GM10266 (cell line): Measurements from ENCODE around the gene ATP13A3.

Source experiments
- DNase-seq: peaks from one replicate; pipeline ENCODE4 v3.0.0; 2012; ENCODE audit errors: extremely low spot score
- TF ChIP-seq, protein P1 (sequence below): IDR thresholded peaks from 2 replicates; pipeline ENCODE4 v1.5.1; 2012; ENCODE audit warnings: mild to moderate bottlenecking, low read depth; ENCODE audit not compliant: control insufficient read depth, insufficient read depth; ENCODE audit errors: missing control alignments

Gene ATP13A3

DNA sequence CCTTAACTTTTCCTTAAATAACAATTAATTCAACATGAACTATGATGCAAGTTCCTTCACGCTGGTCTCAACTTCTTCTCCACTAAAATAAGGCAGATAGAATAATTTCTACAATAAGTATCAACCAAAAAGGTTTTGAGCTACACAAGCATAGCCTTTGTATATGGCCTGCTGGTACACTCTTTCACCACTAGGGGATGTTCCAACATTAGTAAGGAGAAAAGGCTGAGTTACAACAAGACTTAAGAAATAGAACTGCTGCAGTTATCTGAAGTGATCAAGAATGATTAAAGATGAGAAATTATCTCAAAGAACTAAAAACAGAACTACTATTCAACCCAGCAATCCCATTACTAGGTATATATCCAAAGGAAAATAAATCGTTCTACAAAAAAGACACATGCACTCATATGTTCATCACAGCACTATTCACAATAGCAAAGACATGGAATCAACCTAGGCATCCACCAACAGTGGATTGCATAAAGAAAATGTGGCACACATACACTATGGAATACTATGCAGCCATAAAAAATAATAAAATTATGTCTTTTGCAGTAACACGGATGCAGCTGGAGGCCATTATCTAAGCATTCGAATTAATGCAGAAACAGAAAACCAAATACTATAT lies 14.4 kb downstream of the ATP13A3 start:
- DNase-seq = peak; percentile 55
- TF ChIP-seq, protein P1, sequence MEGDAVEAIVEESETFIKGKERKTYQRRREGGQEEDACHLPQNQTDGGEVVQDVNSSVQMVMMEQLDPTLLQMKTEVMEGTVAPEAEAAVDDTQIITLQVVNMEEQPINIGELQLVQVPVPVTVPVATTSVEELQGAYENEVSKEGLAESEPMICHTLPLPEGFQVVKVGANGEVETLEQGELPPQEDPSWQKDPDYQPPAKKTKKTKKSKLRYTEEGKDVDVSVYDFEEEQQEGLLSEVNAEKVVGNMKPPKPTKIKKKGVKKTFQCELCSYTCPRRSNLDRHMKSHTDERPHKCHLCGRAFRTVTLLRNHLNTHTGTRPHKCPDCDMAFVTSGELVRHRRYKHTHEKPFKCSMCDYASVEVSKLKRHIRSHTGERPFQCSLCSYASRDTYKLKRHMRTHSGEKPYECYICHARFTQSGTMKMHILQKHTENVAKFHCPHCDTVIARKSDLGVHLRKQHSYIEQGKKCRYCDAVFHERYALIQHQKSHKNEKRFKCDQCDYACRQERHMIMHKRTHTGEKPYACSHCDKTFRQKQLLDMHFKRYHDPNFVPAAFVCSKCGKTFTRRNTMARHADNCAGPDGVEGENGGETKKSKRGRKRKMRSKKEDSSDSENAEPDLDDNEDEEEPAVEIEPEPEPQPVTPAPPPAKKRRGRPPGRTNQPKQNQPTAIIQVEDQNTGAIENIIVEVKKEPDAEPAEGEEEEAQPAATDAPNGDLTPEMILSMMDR = peak; percentile 100

DNA sequence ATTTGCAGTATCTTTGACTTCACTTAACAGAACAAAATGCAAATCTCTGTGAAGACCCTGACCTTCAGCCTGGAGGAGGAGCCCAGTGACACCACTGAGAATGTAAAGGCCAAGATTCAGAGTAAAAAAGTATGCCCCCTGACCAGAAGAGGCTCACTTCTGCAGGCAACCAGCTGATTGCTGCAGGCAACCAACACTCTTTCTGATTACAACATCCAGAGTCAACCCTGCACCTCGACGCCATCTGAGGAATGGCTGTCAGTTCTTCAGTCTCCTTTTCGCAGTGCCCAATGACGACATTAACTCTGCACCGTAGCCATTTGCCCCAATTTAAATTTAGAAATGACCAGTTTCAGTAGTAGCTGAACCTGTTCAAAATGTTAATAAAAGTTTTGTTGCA lies 14.9 kb downstream of the ATP13A3 start:
- no peak for DNase-seq
- TF ChIP-seq, protein P1 = no peak

GRCh38 chr3:194470615-194471014 lies 16.2 kb downstream of the ATP13A3 start:
- DNase-seq = no peak
- TF ChIP-seq, protein P1 = no peak

- TF ChIP-seq, protein P1 = no peak
- no peak for DNase-seq
These were observed 16.8 kb downstream of the ATP13A3 start for GRCh38 chr3:194469977-194470376.

DNA sequence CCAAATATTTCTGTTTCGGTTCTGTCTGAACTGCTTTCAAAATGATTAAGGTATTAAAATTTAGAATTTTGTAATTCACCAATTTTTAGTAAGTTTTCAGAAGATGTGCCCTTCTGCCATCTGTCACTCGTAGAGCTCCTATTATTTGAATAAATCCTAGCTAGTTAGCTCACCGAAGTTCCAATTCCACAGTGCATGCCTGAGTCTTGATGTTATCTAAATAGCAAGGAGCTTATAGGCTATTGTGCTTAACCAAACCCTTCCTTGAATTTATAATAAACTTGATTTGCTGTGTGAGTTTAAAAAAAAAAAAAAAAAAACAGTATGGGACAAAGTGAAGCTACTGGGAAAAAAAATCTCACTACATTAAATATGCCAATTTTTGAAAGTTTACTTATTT lies 18.7 kb downstream of the ATP13A3 start:
- no peak for DNase-seq
- TF ChIP-seq, protein P1 = no peak

GRCh38 chr3:194466761-194467356 lies 19.9 kb downstream of the ATP13A3 start:
- no peak for DNase-seq
- TF ChIP-seq, protein P1 = no peak

DNA sequence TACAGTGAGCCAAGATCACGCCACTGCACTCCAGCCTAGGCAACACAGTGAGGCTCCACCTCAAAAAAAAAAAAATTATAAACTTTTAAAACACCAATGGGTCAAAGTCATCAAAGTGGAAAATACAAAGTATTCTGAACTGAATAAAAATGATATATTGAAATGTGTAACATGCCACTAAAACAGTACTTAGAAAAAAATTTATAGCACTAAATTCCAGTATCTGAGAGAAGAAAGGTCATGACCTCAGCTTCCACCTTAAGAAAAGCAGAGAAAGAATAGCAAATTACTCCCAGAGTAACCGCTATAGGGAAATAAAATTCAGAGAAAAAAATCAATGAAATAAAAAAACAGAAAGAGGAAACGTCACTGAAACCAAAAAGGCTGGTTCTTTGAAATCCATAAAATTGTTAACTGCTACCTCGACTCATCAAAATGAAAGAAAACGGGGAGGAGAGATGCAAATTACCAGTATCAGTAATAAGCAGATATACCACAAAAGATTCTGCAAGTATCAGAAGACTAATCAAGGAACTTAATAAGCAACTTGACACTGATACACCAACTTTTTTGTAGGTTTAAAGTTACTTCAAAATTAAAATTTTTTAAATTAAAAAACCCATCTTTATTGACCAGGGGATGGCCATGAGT lies 20.8 kb downstream of the ATP13A3 start:
- no peak for DNase-seq
- TF ChIP-seq, protein P1 = no peak
